Left cardiac atrium (tissue), 4 donors: ENCODE results near the gene NFATC1. TPM values are rescaled to one million over a fixed set of nuclear protein-coding genes. Genes with fewer than 3 reads are reported as not detected.

Experiments used
- ATAC-seq, 2 donors: fragments of 200-7000 bp; cut with Tn5 transposase; one replicate each; pipeline ENCODE4 v1.9.1; 2020; ENCODE audit warnings: mild to moderate bottlenecking in 2 of 2, moderate library complexity in 2 of 2
- DNase-seq: peaks from one replicate; pipeline ENCODE4 v3.0.0-alpha.2; 2020
- intact Hi-C, 2 donors: fragments of 100-400 bp; cut with DNase I; formaldehyde crosslinking; loops; one replicate each; pipeline versions ENCODE4 v1.14.1 to v1.15.1; 2022 to 2023
- total RNA-seq, 2 donors: library from RNA; stranded (reverse); fragmentation: NEBNext Ultra II Directional; extraction: Animal tissue kit (Norgen Biotek cat#: 25700); gene quantifications; one replicate each; pipeline ENCODE4 v1.2.1, GENCODE V29; 2021
- donor health status: DM: no; HTN: yes; CAD: no.
- donor health status: DM: no; HTN: yes; CAD: no; lungs with severe emphysema.
- donor health status: DM: yes; HTN: yes; CAD: no.
- donor health status: Dilated cardiomyopathy.

Gene NFATC1
- total RNA-seq, 2 donors from 2014 or later: 17.1 to 18.9 TPM

- no peak for DNase-seq
- intact Hi-C loops: no loop called here
- ATAC-seq: no peak
Measured at GRCh38 chr18:79428287-79428686, 32.6 kb downstream of the NFATC1 start.

- ATAC-seq: no peak
- intact Hi-C loops: no loop called here
- DNase-seq: no peak
Measured at GRCh38 chr18:79429381-79429780, 33.7 kb downstream of the NFATC1 start.

GRCh38 chr18:79429785-79430281 lies 34.1 kb downstream of the NFATC1 start:
- ATAC-seq: no peak
- DNase-seq: no peak
- intact Hi-C loops: no loop called here

- ATAC-seq (no peak), DNase-seq (no peak)
- intact Hi-C loops: no loop called here
Measured at GRCh38 chr18:79432376-79433120, 36.8 kb downstream of the NFATC1 start.

GRCh38 chr18:79433431-79433830 lies 37.7 kb downstream of the NFATC1 start:
- ATAC-seq: no peak
- no peak for DNase-seq
- intact Hi-C loops: no loop called here

GRCh38 chr18:79434607-79435401 lies 39.1 kb downstream of the NFATC1 start:
- no peak for DNase-seq
- ATAC-seq: no peak
- intact Hi-C loops: no loop called here

GRCh38 chr18:79436556-79437275 lies 41.0 kb downstream of the NFATC1 start:
- intact Hi-C loops: no loop called here
- ATAC-seq (no peak), DNase-seq (no peak)

GRCh38 chr18:79438089-79438897 lies 42.6 kb downstream of the NFATC1 start:
- no peak for ATAC-seq
- intact Hi-C loops: no loop called here
- DNase-seq: no peak

- intact Hi-C loops: no loop called here
- ATAC-seq (no peak), DNase-seq (no peak)
Measured at GRCh38 chr18:79438898-79439627, 43.3 kb downstream of the NFATC1 start.

GRCh38 chr18:79439628-79440023 lies 43.9 kb downstream of the NFATC1 start:
- intact Hi-C loops: no loop called here
- ATAC-seq (no peak), DNase-seq (no peak)

- intact Hi-C loops: no loop called here
- DNase-seq (no peak), ATAC-seq (peak in 1 of 2 donors; percentile 10)
Measured at GRCh38 chr18:79440316-79441110, 44.8 kb downstream of the NFATC1 start.

GRCh38 chr18:79441420-79441819 lies 45.7 kb downstream of the NFATC1 start:
- intact Hi-C loops: no loop called here
- DNase-seq (no peak), ATAC-seq (no peak)

- DNase-seq (no peak), ATAC-seq (peak; percentile 13 to 75)
- intact Hi-C loops: no loop called here
Measured at GRCh38 chr18:79442508-79443221, 46.9 kb downstream of the NFATC1 start.

GRCh38 chr18:79445221-79445620 lies 49.5 kb downstream of the NFATC1 start:
- ATAC-seq (no peak), DNase-seq (no peak)

GRCh38 chr18:79445696-79446561 lies 50.2 kb downstream of the NFATC1 start:
- intact Hi-C loops: no loop called here
- ATAC-seq (no peak), DNase-seq (no peak)

More at GRCh38 chr18:79445221-79445620, 49.5 kb downstream of the NFATC1 start:
- intact Hi-C loops: no loop called here

- intact Hi-C loops: no loop called here
Measured at GRCh38 chr18:79446931-79447330, 51.2 kb downstream of the NFATC1 start.

More at GRCh38 chr18:79446931-79447330, 51.2 kb downstream of the NFATC1 start:
- DNase-seq (no peak), ATAC-seq (no peak)
